ENCODE measurements around the gene TNFSF10.

GRCh38 chr3:172539273-172539672 lies 16.0 kb upstream of the TNFSF10 start:
- TF ChIP-seq CTCF (IDR thresholded peaks at IDR 0.05; ENCODE audit: low read depth, low read length) (no peak), EZH2phosphoT487 (IDR thresholded peaks at IDR 0.05; ENCODE audit: low read depth) (no peak)
